ENCODE data around the gene MTURN. TPM values are rescaled to one million over a fixed set of nuclear protein-coding genes. Genes with fewer than 3 reads are reported as not detected.
"Not testable (repeated sequence)": the region's sequence is repeated elsewhere in the genome, so short reads cannot be mapped to it uniquely, and the experiment has no call there.

The MTURN gene
- total RNA-seq, 1 donor from 2014 or later = 74.6 TPM

GRCh38 chr7:30184791-30185487, 50.2 kb downstream of the MTURN start:
- Histone ChIP-seq H3K9ac (ENCODE audit: low read depth in 1 of 3, low read length in 3 of 3) (no peak overlapping the region), H3K9me3 (ENCODE audit: control insufficient read depth in 3 of 3, low read length in 3 of 3) (no peaks in the 10 kb centered on the region), H3K4me1 (ENCODE audit: control insufficient read depth in 3 of 3, insufficient read depth in 3 of 3, low read length in 3 of 3) (peaks cover 24 to 42% (median 30%) of the 10 kb centered on the region in 3 donors), H3K27me3 (ENCODE audit: control insufficient read depth in 3 of 3, insufficient read depth in 3 of 3, low read length in 3 of 3) (no peaks in the 10 kb centered on the region), H3K27ac (ENCODE audit: low read depth, low read length) (peak overlapping the region; percentile 89), H3K4me3 (ENCODE audit: low read length in 3 of 3) (no peak overlapping the region), H3K36me3 (ENCODE audit: control insufficient read depth in 3 of 3, insufficient read depth in 3 of 3, low read length in 3 of 3) (no peaks in the 10 kb centered on the region)

GRCh38 chr7:30185496-30185895, 50.7 kb downstream of the MTURN start:
- Histone ChIP-seq H3K4me1 (ENCODE audit: control insufficient read depth in 3 of 3, insufficient read depth in 3 of 3, low read length in 3 of 3) (peaks cover 24 to 42% (median 30%) of the 10 kb centered on the region in 3 donors), H3K27ac (ENCODE audit: low read depth, low read length) (no peak overlapping the region), H3K9me3 (ENCODE audit: control insufficient read depth in 3 of 3, low read length in 3 of 3) (no peaks in the 10 kb centered on the region), H3K4me3 (ENCODE audit: low read length in 3 of 3) (no peak overlapping the region), H3K36me3 (ENCODE audit: control insufficient read depth in 3 of 3, insufficient read depth in 3 of 3, low read length in 3 of 3) (no peaks in the 10 kb centered on the region), H3K27me3 (ENCODE audit: control insufficient read depth in 3 of 3, insufficient read depth in 3 of 3, low read length in 3 of 3) (no peaks in the 10 kb centered on the region), H3K9ac (ENCODE audit: low read depth in 1 of 3, low read length in 3 of 3) (no peak overlapping the region)

DNA sequence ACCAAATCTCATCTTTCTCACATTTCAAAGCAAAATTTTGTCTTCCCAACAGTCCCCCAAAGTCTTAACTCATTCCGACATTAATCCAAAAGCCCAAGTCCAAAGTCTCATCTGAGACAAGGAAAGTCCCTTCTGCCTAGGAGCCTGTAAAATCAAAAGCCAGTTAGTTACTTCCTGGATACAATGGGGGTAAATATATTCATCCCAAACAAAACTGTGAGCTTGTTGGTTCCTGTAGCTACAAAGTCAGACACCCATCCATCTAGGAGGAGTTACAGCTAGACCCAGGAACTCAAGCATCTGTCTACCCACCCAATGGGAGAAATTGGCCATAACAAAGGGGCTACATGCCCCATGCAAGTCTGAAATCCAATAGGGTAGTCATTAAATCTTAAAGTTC, 51.9 kb downstream of the MTURN start:
- peaks cover 0 to 2% (median 0%) of the 10 kb centered on the region in 3 donors for H3K36me3 ChIP-seq (ENCODE audit: control insufficient read depth in 3 of 3, insufficient read depth in 3 of 3, low read length in 3 of 3)
- no peaks in the 10 kb centered on the region for H3K9me3 ChIP-seq (ENCODE audit: control insufficient read depth in 3 of 3, low read length in 3 of 3)
- H3K27ac ChIP-seq (ENCODE audit: low read depth, low read length) = no peak overlapping the region
- no peak overlapping the region for H3K9ac ChIP-seq (ENCODE audit: low read depth in 1 of 3, low read length in 3 of 3)
- H3K27me3 ChIP-seq (ENCODE audit: control insufficient read depth in 3 of 3, insufficient read depth in 3 of 3, low read length in 3 of 3) = no peaks in the 10 kb centered on the region
- no peak overlapping the region for H3K4me3 ChIP-seq (ENCODE audit: low read length in 3 of 3)
- peaks cover 20 to 35% (median 26%) of the 10 kb centered on the region in 3 donors for H3K4me1 ChIP-seq (ENCODE audit: control insufficient read depth in 3 of 3, insufficient read depth in 3 of 3, low read length in 3 of 3)

DNA sequence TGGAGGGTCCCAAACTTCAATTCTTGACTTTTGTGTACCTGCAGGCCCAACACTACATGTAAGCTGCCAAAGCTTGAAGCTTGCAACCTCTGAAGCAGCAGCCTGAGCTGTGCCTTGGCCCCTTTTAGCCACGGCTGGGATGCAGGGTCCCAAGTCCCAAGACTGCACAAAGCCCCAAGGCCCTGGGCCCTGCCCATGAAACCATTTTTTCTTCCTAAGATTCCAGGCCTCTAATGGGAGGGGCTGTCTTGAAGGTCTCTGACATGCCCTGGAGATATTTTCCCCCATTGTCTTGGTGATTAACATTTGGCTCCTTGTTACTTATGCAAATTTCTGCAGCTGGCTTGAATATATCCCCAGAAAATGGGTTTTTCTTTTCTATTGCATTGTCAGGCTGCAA, 52.7 kb downstream of the MTURN start:
- peaks cover 14 to 27% (median 20%) of the 10 kb centered on the region in 3 donors for H3K4me1 ChIP-seq (ENCODE audit: control insufficient read depth in 3 of 3, insufficient read depth in 3 of 3, low read length in 3 of 3)
- peaks cover 0 to 2% (median 0%) of the 10 kb centered on the region in 3 donors for H3K36me3 ChIP-seq (ENCODE audit: control insufficient read depth in 3 of 3, insufficient read depth in 3 of 3, low read length in 3 of 3)
- no peak overlapping the region for H3K4me3 ChIP-seq (ENCODE audit: low read length in 3 of 3)
- no peak overlapping the region for H3K9ac ChIP-seq (ENCODE audit: low read depth in 1 of 3, low read length in 3 of 3)
- no peaks in the 10 kb centered on the region for H3K27me3 ChIP-seq (ENCODE audit: control insufficient read depth in 3 of 3, insufficient read depth in 3 of 3, low read length in 3 of 3)
- H3K9me3 ChIP-seq (ENCODE audit: control insufficient read depth in 3 of 3, low read length in 3 of 3) = no peaks in the 10 kb centered on the region
- H3K27ac ChIP-seq (ENCODE audit: low read depth, low read length) = no peak overlapping the region

- H3K4me1 ChIP-seq (ENCODE audit: control insufficient read depth in 3 of 3, insufficient read depth in 3 of 3, low read length in 3 of 3) = peaks cover 11 to 20% (median 13%) of the 10 kb centered on the region in 3 donors
- H3K9ac ChIP-seq (ENCODE audit: low read depth in 1 of 3, low read length in 3 of 3); H3K27me3 ChIP-seq (ENCODE audit: control insufficient read depth in 3 of 3, insufficient read depth in 3 of 3, low read length in 3 of 3); H3K9me3 ChIP-seq (ENCODE audit: control insufficient read depth in 3 of 3, low read length in 3 of 3); H3K27ac ChIP-seq (ENCODE audit: low read depth, low read length); H3K4me3 ChIP-seq (ENCODE audit: low read length in 3 of 3); H3K36me3 ChIP-seq (ENCODE audit: control insufficient read depth in 3 of 3, insufficient read depth in 3 of 3, low read length in 3 of 3): not testable (repeated sequence)
Observed at GRCh38 chr7:30188381-30188780, 53.6 kb downstream of the MTURN start.

- peaks cover 11 to 16% (median 12%) of the 10 kb centered on the region in 3 donors for H3K4me1 ChIP-seq (ENCODE audit: control insufficient read depth in 3 of 3, insufficient read depth in 3 of 3, low read length in 3 of 3)
- H3K9ac ChIP-seq (ENCODE audit: low read depth in 1 of 3, low read length in 3 of 3) = no peak overlapping the region
- no peak overlapping the region for H3K27ac ChIP-seq (ENCODE audit: low read depth, low read length)
- H3K4me3 ChIP-seq (ENCODE audit: low read length in 3 of 3) = no peak overlapping the region
- no peaks in the 10 kb centered on the region for H3K9me3 ChIP-seq (ENCODE audit: control insufficient read depth in 3 of 3, low read length in 3 of 3)
- H3K36me3 ChIP-seq (ENCODE audit: control insufficient read depth in 3 of 3, insufficient read depth in 3 of 3, low read length in 3 of 3) = peaks cover 0 to 2% (median 0%) of the 10 kb centered on the region in 3 donors
- H3K27me3 ChIP-seq (ENCODE audit: control insufficient read depth in 3 of 3, insufficient read depth in 3 of 3, low read length in 3 of 3) = no peaks in the 10 kb centered on the region
Observed at GRCh38 chr7:30188811-30189210, 54.0 kb downstream of the MTURN start.

GRCh38 chr7:30191809-30192208, 57.0 kb downstream of the MTURN start:
- Histone ChIP-seq H3K4me1 (ENCODE audit: control insufficient read depth in 3 of 3, insufficient read depth in 3 of 3, low read length in 3 of 3) (no peaks in the 10 kb centered on the region), H3K27me3 (ENCODE audit: control insufficient read depth in 3 of 3, insufficient read depth in 3 of 3, low read length in 3 of 3) (no peaks in the 10 kb centered on the region), H3K9ac (ENCODE audit: low read depth in 1 of 3, low read length in 3 of 3) (no peak overlapping the region), H3K36me3 (ENCODE audit: control insufficient read depth in 3 of 3, insufficient read depth in 3 of 3, low read length in 3 of 3) (peaks cover 0 to 7% (median 2%) of the 10 kb centered on the region in 3 donors), H3K9me3 (ENCODE audit: control insufficient read depth in 3 of 3, low read length in 3 of 3) (no peaks in the 10 kb centered on the region), H3K4me3 (ENCODE audit: low read length in 3 of 3) (no peak overlapping the region), H3K27ac (ENCODE audit: low read depth, low read length) (no peak overlapping the region)

GRCh38 chr7:30193336-30193943, 58.7 kb downstream of the MTURN start:
- no peak overlapping the region for H3K9ac ChIP-seq (ENCODE audit: low read depth in 1 of 3, low read length in 3 of 3)
- H3K27me3 ChIP-seq (ENCODE audit: control insufficient read depth in 3 of 3, insufficient read depth in 3 of 3, low read length in 3 of 3) = no peaks in the 10 kb centered on the region
- H3K9me3 ChIP-seq (ENCODE audit: control insufficient read depth in 3 of 3, low read length in 3 of 3) = no peaks in the 10 kb centered on the region
- no peak overlapping the region for H3K4me3 ChIP-seq (ENCODE audit: low read length in 3 of 3)
- peaks cover 0 to 7% (median 2%) of the 10 kb centered on the region in 3 donors for H3K36me3 ChIP-seq (ENCODE audit: control insufficient read depth in 3 of 3, insufficient read depth in 3 of 3, low read length in 3 of 3)
- H3K27ac ChIP-seq (ENCODE audit: low read depth, low read length) = no peak overlapping the region
- H3K4me1 ChIP-seq (ENCODE audit: control insufficient read depth in 3 of 3, insufficient read depth in 3 of 3, low read length in 3 of 3) = no peaks in the 10 kb centered on the region

- H3K4me3 ChIP-seq (ENCODE audit: low read length in 3 of 3) = no peak overlapping the region
- no peaks in the 10 kb centered on the region for H3K27me3 ChIP-seq (ENCODE audit: control insufficient read depth in 3 of 3, insufficient read depth in 3 of 3, low read length in 3 of 3)
- no peak overlapping the region for H3K9ac ChIP-seq (ENCODE audit: low read depth in 1 of 3, low read length in 3 of 3)
- peaks cover 0 to 5% (median 2%) of the 10 kb centered on the region in 3 donors for H3K4me1 ChIP-seq (ENCODE audit: control insufficient read depth in 3 of 3, insufficient read depth in 3 of 3, low read length in 3 of 3)
- H3K9me3 ChIP-seq (ENCODE audit: control insufficient read depth in 3 of 3, low read length in 3 of 3) = no peaks in the 10 kb centered on the region
- no peak overlapping the region for H3K27ac ChIP-seq (ENCODE audit: low read depth, low read length)
- peaks cover 0 to 7% (median 0%) of the 10 kb centered on the region in 3 donors for H3K36me3 ChIP-seq (ENCODE audit: control insufficient read depth in 3 of 3, insufficient read depth in 3 of 3, low read length in 3 of 3)
Observed at GRCh38 chr7:30196408-30196807, 61.6 kb downstream of the MTURN start.

DNA sequence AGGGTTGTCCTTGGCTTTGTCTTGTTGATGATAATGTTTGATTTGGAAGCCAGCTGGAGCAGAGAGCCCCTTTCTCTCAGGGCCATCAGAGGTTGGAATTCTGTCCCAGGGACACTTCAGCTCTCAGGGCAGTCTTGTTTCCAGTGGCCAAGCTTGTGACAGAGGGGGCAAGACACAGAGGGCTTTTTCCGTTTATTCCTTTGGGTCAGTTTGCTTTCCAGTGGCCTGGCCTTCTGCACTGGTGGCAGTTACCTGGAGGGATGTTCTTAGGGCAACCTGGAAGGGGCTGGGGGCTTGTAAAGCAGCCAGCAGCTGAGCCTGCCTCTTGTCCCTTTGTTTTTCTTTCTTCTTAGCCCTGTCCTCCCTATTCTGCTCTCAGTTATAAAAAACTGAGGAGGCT, 62.7 kb downstream of the MTURN start:
- Histone ChIP-seq H3K27ac (ENCODE audit: low read depth, low read length) (no peak overlapping the region), H3K4me3 (ENCODE audit: low read length in 3 of 3) (no peak overlapping the region), H3K36me3 (ENCODE audit: control insufficient read depth in 3 of 3, insufficient read depth in 3 of 3, low read length in 3 of 3) (peaks cover 0 to 7% (median 0%) of the 10 kb centered on the region in 3 donors), H3K9me3 (ENCODE audit: control insufficient read depth in 3 of 3, low read length in 3 of 3) (no peaks in the 10 kb centered on the region), H3K9ac (ENCODE audit: low read depth in 1 of 3, low read length in 3 of 3) (no peak overlapping the region), H3K27me3 (ENCODE audit: control insufficient read depth in 3 of 3, insufficient read depth in 3 of 3, low read length in 3 of 3) (no peaks in the 10 kb centered on the region), H3K4me1 (ENCODE audit: control insufficient read depth in 3 of 3, insufficient read depth in 3 of 3, low read length in 3 of 3) (peaks cover 0 to 5% (median 2%) of the 10 kb centered on the region in 3 donors)

Measured in skeletal muscle tissue (tissue), 4 donors.